ENCODE results near the gene MARCO. TPM values are rescaled to one million over a fixed set of nuclear protein-coding genes. Genes with fewer than 3 reads are reported as not detected.

The MARCO gene
- total and polyA plus RNA-seq, 12 donors: 0.44 to 149 (median 34.4) TPM

DNA sequence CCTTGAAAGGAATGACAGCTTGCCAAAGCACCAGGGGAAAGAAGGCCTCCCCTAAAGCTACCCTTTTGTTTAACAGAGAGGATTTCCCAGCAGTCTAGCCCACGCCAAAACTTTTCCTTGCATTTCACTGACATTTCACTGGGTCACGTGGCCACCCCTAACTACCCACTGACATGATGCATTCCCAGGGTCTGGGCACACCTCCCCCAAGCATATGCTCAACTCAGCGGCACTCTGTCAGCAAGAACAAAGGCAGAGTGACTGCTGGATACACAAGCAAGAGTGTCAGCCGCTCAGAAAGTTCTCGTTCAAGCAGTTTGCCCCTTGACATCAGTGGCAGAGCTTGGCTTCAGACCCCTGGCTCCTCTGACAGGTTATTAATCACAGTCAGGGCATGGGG lies 34.2 kb upstream of the MARCO start:
- TF ChIP-seq POLR2A (IDR thresholded peaks at IDR 0.05): no peak
- TF ChIP-seq, protein P1, sequence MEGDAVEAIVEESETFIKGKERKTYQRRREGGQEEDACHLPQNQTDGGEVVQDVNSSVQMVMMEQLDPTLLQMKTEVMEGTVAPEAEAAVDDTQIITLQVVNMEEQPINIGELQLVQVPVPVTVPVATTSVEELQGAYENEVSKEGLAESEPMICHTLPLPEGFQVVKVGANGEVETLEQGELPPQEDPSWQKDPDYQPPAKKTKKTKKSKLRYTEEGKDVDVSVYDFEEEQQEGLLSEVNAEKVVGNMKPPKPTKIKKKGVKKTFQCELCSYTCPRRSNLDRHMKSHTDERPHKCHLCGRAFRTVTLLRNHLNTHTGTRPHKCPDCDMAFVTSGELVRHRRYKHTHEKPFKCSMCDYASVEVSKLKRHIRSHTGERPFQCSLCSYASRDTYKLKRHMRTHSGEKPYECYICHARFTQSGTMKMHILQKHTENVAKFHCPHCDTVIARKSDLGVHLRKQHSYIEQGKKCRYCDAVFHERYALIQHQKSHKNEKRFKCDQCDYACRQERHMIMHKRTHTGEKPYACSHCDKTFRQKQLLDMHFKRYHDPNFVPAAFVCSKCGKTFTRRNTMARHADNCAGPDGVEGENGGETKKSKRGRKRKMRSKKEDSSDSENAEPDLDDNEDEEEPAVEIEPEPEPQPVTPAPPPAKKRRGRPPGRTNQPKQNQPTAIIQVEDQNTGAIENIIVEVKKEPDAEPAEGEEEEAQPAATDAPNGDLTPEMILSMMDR (IDR thresholded peaks at IDR 0.05): no peak
- H3K4me1 ChIP-seq (replicated peaks in 1 of 2): no peaks in the 10 kb centered on the region
- H3K27ac ChIP-seq: no peak overlapping the region
- H3K36me3 ChIP-seq (replicated peaks in 1 of 2): no peaks in the 10 kb centered on the region
- intact Hi-C loops (cut with DNase I): no loop called here
- DNase-seq: no peak
- H3K9me3 ChIP-seq (replicated peaks in 1 of 3): no peaks in the 10 kb centered on the region
- WGBS, 4 donors: 11 to 43% (median 34%) methylated on average over 5 of the region's 5 CpGs
- H3K4me3 ChIP-seq: no peak overlapping the region
- H3K27me3 ChIP-seq: no peaks in the 10 kb centered on the region

DNA sequence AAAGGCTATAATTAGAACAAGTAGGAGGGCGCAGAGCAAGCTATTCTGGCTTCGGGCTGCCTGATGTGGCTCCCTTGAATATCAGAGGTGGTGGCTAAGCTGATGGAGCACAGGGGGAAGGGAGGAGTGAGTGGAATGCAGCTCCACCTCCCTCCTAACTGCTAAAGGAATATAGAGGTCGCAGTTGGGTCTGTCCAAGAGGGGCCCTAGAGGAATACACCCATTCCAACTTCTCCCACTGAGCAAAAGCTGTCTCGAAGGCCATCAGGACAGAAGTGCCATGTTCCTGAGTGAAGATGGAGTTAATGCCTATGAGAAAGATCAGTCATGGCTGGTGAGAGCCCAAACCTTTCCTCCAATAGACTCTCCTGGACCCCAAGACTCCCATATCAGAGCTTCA lies 32.8 kb upstream of the MARCO start:
- Histone ChIP-seq H3K36me3 (replicated peaks in 1 of 2) (no peaks in the 10 kb centered on the region), H3K27me3 (no peaks in the 10 kb centered on the region), H3K4me3 (no peak overlapping the region), H3K27ac (no peak overlapping the region), H3K4me1 (replicated peaks in 1 of 2) (no peaks in the 10 kb centered on the region), H3K9me3 (replicated peaks in 1 of 3) (no peaks in the 10 kb centered on the region)
- WGBS, 4 donors: 66 to 81% (median 76%) methylated on average over 4 of the region's 4 CpGs
- TF ChIP-seq POLR2A (IDR thresholded peaks at IDR 0.05): no peak
- intact Hi-C loops (cut with DNase I): no loop called here
- no peak for DNase-seq

DNA sequence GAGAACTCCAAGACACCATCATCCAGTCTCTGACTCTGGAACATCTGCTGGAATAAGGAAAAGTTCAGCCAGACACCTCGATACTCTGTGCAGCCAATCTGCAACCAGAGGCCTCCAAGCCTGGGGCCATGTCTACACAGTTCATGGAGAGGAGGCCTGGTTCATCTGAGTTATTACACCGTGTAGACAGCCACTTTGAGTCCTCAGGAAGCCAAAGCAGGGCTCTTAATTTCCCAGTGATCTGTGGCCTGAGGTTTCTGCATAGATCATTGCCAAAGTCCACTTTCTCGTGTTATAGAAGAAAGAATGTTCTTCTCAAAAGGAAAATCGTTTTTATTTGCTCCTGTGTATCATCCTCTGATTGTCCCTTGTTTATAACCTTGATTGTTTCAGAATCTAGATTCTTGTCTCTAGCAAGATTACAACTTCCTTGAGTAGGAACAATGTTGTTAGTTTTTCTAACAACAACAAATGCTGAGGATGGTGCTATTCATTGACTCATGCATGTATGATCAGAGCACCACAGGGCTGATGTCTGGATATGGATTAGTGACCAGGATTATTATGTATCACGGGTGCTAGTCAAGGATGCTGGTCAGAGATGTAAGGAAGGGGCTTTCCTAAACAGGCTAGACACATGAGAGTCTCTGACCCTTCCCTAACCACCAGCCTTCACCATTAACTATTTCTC lies 30.7 kb upstream of the MARCO start:
- no peak overlapping the region for H3K27ac ChIP-seq
- no peaks in the 10 kb centered on the region for H3K36me3 ChIP-seq (replicated peaks in 1 of 2)
- no peak for TF ChIP-seq POLR2A (IDR thresholded peaks at IDR 0.05)
- TF ChIP-seq, protein P1 (IDR thresholded peaks at IDR 0.05): no peak
- 49 to 63% (median 54%) methylated on average over 5 of the region's 5 CpGs for WGBS, 4 donors
- H3K9me3 ChIP-seq (replicated peaks in 1 of 3): no peaks in the 10 kb centered on the region
- intact Hi-C loops (cut with DNase I): no loop called here
- no peaks in the 10 kb centered on the region for H3K27me3 ChIP-seq
- DNase-seq: no peak
- no peak overlapping the region for H3K4me3 ChIP-seq
- no peaks in the 10 kb centered on the region for H3K4me1 ChIP-seq (replicated peaks in 1 of 2)

DNA sequence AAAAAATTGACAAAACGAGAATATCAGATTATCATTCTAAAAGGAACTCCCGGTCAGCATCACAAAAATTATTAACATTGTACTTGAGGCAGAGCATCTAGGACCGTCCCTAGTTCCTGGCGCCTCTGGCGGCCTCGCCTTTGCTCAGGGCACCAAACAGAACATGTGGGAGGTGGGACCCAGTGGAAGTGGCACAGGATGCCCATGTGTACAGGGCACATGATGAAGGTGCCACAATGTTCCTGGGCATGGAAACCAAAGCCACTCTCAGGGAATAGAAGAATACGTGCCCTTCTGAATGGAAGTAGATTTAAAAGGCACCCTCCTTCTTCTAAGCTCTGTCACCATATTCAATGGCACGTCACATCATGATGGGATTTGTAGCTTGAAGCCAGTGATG lies 30.1 kb upstream of the MARCO start:
- TF ChIP-seq, protein P1 (IDR thresholded peaks at IDR 0.05): no peak
- no peak for TF ChIP-seq POLR2A (IDR thresholded peaks at IDR 0.05)
- H3K4me3 ChIP-seq: no peak overlapping the region

More for the DNA sequence above, 30.1 kb upstream of the MARCO start:
- intact Hi-C loops (cut with DNase I): no loop called here
- WGBS, 4 donors: 58 to 85% (median 75%) methylated on average over 8 of the region's 8 CpGs
- no peaks in the 10 kb centered on the region for H3K9me3 ChIP-seq (replicated peaks in 1 of 3)
- H3K36me3 ChIP-seq (replicated peaks in 1 of 2): no peaks in the 10 kb centered on the region
- no peaks in the 10 kb centered on the region for H3K27me3 ChIP-seq
- no peak for DNase-seq
- H3K27ac ChIP-seq: no peak overlapping the region
- H3K4me1 ChIP-seq (replicated peaks in 1 of 2): no peaks in the 10 kb centered on the region
